Hepatocyte (in vitro differentiated cells): ENCODE data around the gene TAS1R3. TPM values are rescaled to one million over a fixed set of nuclear protein-coding genes. Genes with fewer than 3 reads are reported as not detected.

ENCODE experiments used
- DNase-seq: peaks from one replicate; pipeline ENCODE4 v3.0.0-alpha.2; 2016; ENCODE audit warnings: low spot score
- H2AFZ ChIP-seq: fragments of 200-600 bp; sonication (generic); 2 replicates; pipeline ENCODE4 v1.6.0; 2016; ENCODE audit warnings: antibody characterized with exemption, mild to moderate bottlenecking
- H3K27ac ChIP-seq: fragments of 200-600 bp; sonication (generic); 2 replicates; pipeline ENCODE4 v1.5.1; 2016; ENCODE audit warnings: mild to moderate bottlenecking
- H3K27me3 ChIP-seq: fragments of 200-600 bp; sonication (generic); 2 replicates; pipeline ENCODE4 v1.6.1; 2016
- H3K36me3 ChIP-seq: fragments of 200-600 bp; sonication (generic); replicated peaks from 2 replicates; pipeline ENCODE4 v1.5.1; 2016; ENCODE audit warnings: low read depth; ENCODE audit not compliant: insufficient read depth
- H3K4me1 ChIP-seq: fragments of 200-600 bp; sonication (generic); 2 replicates; pipeline ENCODE4 v1.5.1; 2016; ENCODE audit warnings: mild to moderate bottlenecking, moderate library complexity; ENCODE audit not compliant: insufficient read depth
- H3K4me2 ChIP-seq: fragments of 200-600 bp; sonication (generic); 2 replicates; pipeline ENCODE4 v1.6.0; 2016
- H3K4me3 ChIP-seq: fragments of 200-600 bp; sonication (generic); 2 replicates; pipeline ENCODE4 v1.5.1; 2016; ENCODE audit warnings: mild to moderate bottlenecking
- H3K79me2 ChIP-seq: fragments of 200-600 bp; sonication (generic); 2 replicates; pipeline ENCODE4 v1.6.0; 2017; ENCODE audit warnings: mild to moderate bottlenecking
- H3K9me2 ChIP-seq: fragments of 200-600 bp; sonication (generic); replicated peaks from 2 replicates; pipeline ENCODE4 v1.6.0; 2017; ENCODE audit warnings: mild to moderate bottlenecking; ENCODE audit not compliant: insufficient read depth
- H3K9me3 ChIP-seq: fragments of 200-600 bp; sonication (generic); 2 replicates; pipeline ENCODE4 v1.5.1; 2016; ENCODE audit warnings: low read depth, mild to moderate bottlenecking
- H4K20me1 ChIP-seq: fragments of 200-600 bp; sonication (generic); 2 replicates; pipeline ENCODE4 v1.6.0; 2016; ENCODE audit warnings: mild to moderate bottlenecking; ENCODE audit not compliant: insufficient read depth, poor library complexity, severe bottlenecking
- CTCF ChIP-seq: fragments of 200-600 bp; sonication (generic); IDR thresholded peaks from 2 replicates; pipeline ENCODE4 v1.5.1; 2016; ENCODE audit warnings: antibody characterized with exemption, mild to moderate bottlenecking; ENCODE audit not compliant: poor library complexity
- EZH2 ChIP-seq: fragments of 200-600 bp; sonication (generic); IDR thresholded peaks from 2 replicates; pipeline ENCODE4 v1.6.1; 2016; ENCODE audit warnings: antibody characterized with exemption, mild to moderate bottlenecking, borderline replicate concordance
- EZH2phosphoT487 ChIP-seq: fragments of 200-600 bp; sonication (generic); IDR thresholded peaks from one replicate; pipeline ENCODE4 v1.6.1; 2018; ENCODE audit warnings: antibody characterized with exemption, mild to moderate bottlenecking, low read depth, moderate library complexity; ENCODE audit not compliant: unreplicated experiment, severe bottlenecking
- WGBS: methylation state at CpG from one replicate; pipeline ENCODE4 v1.1.6; 2016; ENCODE audit warnings: low lambda C conversion rate; ENCODE audit errors: missing lambda C conversion rate; 5-methylcytosine and 5-hydroxymethylcytosine counted together
- polyA plus RNA-seq: library from polyadenylated mRNA; unstranded; fragments of >200 nt; fragmentation: Nextera tagmentation; extraction: Ambion mirVana; gene quantifications from 2 replicates; pipeline ENCODE4 v1.2.1, GENCODE V29; 2016
- total RNA-seq: library from RNA; depleted of rRNA; stranded (reverse); fragments of >200 nt; gene quantifications from 2 replicates; pipeline ENCODE4 v1.2.3, GENCODE V29; 2014

TAS1R3 gene
- total and polyA plus RNA-seq, 2 experiments from 2014 or later = 0.17 to 0.42 TPM

GRCh38 chr1:1292851-1293250, 38.2 kb upstream of the TAS1R3 start:
- Histone ChIP-seq H3K9me2 (no peaks in the 10 kb centered on the region), H3K27me3 (no peaks in the 10 kb centered on the region), H3K27ac (no peak overlapping the region), H3K4me2 (no peak overlapping the region), H4K20me1 (no peaks in the 10 kb centered on the region), H3K4me3 (no peak overlapping the region), H3K79me2 (no peaks in the 10 kb centered on the region), H3K4me1 (no peaks in the 10 kb centered on the region), H3K36me3 (no peaks in the 10 kb centered on the region), H2AFZ (no peak overlapping the region), H3K9me3 (no peaks in the 10 kb centered on the region)
- no peak for TF ChIP-seq EZH2
- TF ChIP-seq EZH2phosphoT487 = no peak
- no peak for TF ChIP-seq CTCF
- 96% methylated on average over 18 of the region's 18 CpGs for WGBS
- no peak for DNase-seq

DNA sequence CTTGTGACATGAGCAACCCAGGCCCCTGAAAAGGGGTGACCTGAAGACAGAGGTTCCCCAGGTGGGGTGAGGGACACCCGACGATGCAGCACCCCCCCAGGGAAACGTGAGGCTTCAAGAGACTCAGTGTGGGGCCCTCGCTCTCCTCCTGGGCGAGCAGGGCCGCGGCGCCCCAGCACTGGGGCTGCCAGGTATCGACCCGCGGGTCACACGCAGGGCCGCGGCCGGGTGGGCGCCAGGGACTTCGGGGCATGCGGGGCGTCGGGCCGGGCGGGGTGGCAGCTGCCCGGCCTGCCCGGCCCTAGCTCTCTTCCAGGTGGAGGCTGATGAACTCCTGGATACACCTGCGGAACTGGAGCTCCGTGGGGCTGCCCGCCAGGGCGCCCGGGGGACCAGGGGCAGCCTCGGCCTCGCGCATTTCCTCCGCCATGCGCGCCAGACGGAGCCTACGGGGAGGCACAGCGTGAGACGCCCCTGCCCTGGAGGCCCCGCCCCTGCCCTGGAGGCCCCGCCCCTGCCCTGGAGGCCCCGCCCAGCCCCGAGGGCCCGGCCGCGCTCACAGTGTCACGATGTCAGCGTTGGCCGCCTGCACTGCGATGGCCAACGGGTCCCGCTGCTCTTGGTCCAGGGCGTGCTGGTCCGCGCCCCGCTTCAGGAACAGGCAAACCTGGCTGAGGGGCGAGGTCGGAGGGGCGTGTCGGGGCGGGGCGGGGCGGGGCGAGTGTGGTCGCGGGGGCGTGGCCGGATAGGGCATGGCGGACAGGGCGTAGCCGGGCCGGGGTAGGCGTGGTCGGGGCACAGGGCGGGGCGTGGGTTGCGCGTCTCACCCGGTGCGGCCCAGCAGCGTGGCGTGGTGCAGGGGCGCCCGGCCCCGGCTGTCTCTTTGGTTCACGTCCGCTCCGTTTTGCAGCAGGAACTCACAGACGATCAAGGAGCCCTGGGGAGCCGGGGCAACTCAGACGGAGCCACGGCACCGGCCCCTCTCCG, 37.5 kb upstream of the TAS1R3 start:
- TF ChIP-seq CTCF = no peak
- no peak for TF ChIP-seq EZH2phosphoT487
- TF ChIP-seq EZH2 = no peak
- no peaks in the 10 kb centered on the region for H4K20me1 ChIP-seq
- DNase-seq = no peak

GRCh38 chr1:1294250-1294890, 36.7 kb upstream of the TAS1R3 start:
- no peaks in the 10 kb centered on the region for H3K9me2 ChIP-seq
- H3K36me3 ChIP-seq = no peaks in the 10 kb centered on the region
- TF ChIP-seq EZH2 (no peak), EZH2phosphoT487 (no peak)
- no peaks in the 10 kb centered on the region for H3K9me3 ChIP-seq
- peaks cover 1% of the 10 kb centered on the region for H4K20me1 ChIP-seq
- DNase-seq = no peak
- H3K4me2 ChIP-seq = no peak overlapping the region
- 97% methylated on average over 48 of the region's 58 CpGs for WGBS
- H3K4me3 ChIP-seq = no peak overlapping the region
- H3K4me1 ChIP-seq = no peaks in the 10 kb centered on the region
- no peak overlapping the region for H3K27ac ChIP-seq
- no peaks in the 10 kb centered on the region for H3K27me3 ChIP-seq
- H3K79me2 ChIP-seq = no peaks in the 10 kb centered on the region
- no peak overlapping the region for H2AFZ ChIP-seq

More for the DNA sequence above, 37.5 kb upstream of the TAS1R3 start:
- 91% methylated on average over 24 of the region's 94 CpGs for WGBS
- Histone ChIP-seq H3K36me3 (no peaks in the 10 kb centered on the region), H3K27ac (no peak overlapping the region), H3K79me2 (no peaks in the 10 kb centered on the region), H3K4me3 (no peak overlapping the region), H3K27me3 (no peaks in the 10 kb centered on the region), H2AFZ (no peak overlapping the region), H3K9me3 (no peaks in the 10 kb centered on the region), H3K4me1 (no peaks in the 10 kb centered on the region), H3K9me2 (no peaks in the 10 kb centered on the region), H3K4me2 (no peak overlapping the region)
